Lower lobe of right lung (tissue), 2 donors: ENCODE results near the gene ADGRL3. TPM values are rescaled to one million over a fixed set of nuclear protein-coding genes. Genes with fewer than 3 reads are reported as not detected.

ENCODE experiments used
- ATAC-seq, 2 donors: fragments of 200-7000 bp; cut with Tn5 transposase; one replicate each; pipeline ENCODE4 v1.9.1; 2020 to 2022; ENCODE audit warnings: mild to moderate bottlenecking in 2 of 2, moderate library complexity in 2 of 2
- DNase-seq: peaks from one replicate; pipeline ENCODE4 v3.0.0-alpha.2; 2020
- H3K27ac ChIP-seq: fragments of 200-600 bp; one replicate; pipeline ENCODE4 v1.8.0; 2022
- H3K27me3 ChIP-seq: fragments of 200-600 bp; one replicate; pipeline ENCODE4 v1.8.0; 2022; ENCODE audit warnings: low read depth
- H3K36me3 ChIP-seq: fragments of 200-600 bp; one replicate; pipeline ENCODE4 v1.8.0; 2022; ENCODE audit warnings: mild to moderate bottlenecking
- H3K4me1 ChIP-seq: fragments of 200-600 bp; one replicate; pipeline ENCODE4 v1.8.0; 2022
- H3K4me3 ChIP-seq: fragments of 200-600 bp; one replicate; pipeline ENCODE4 v1.8.0; 2022; ENCODE audit warnings: mild to moderate bottlenecking
- H3K9me3 ChIP-seq: fragments of 200-600 bp; one replicate; pipeline ENCODE4 v1.8.0; 2022
- CTCF ChIP-seq: fragments of 200-600 bp; IDR thresholded peaks from one replicate; pipeline ENCODE4 v1.8.0; 2022; ENCODE audit warnings: antibody characterized with exemption, mild to moderate bottlenecking
- intact Hi-C: fragments of 100-400 bp; cut with DNase I; formaldehyde crosslinking; loops from one replicate; pipeline ENCODE4 v1.11.0; 2022
- total RNA-seq: library from RNA; stranded (reverse); fragmentation: NEBNext Ultra II Directional; extraction: Animal tissue kit (Norgen Biotek cat#: 25700); gene quantifications from one replicate; pipeline ENCODE4 v1.2.1, GENCODE V29; 2021
- donor health status: DM: no; HTN: yes; CAD: no; lungs with severe emphysema.

The ADGRL3 gene
- total RNA-seq, 1 donor from 2014 or later = 6.0 TPM

DNA sequence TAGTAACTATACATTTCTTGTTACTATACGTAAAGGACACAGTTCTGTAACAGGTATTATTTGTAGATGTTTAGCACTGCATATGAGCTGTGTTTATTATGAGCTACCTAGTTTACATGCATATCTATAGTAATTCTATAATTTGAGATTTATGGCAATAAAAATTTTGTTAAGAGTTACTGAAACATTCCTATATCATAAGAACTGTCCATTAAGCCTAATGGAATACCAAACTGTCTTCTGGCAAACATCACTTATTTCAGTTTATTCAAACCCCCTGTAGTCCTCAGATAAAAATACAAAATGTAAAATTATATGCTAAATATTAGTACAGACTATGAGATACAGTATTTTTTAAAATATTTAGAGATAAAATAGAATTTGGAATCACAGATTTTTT, 205.2 kb downstream of the ADGRL3 start:
- no peak for ATAC-seq
- Histone ChIP-seq H3K4me1 (no peaks in the 10 kb centered on the region), H3K27ac (no peak overlapping the region), H3K4me3 (no peak overlapping the region), H3K27me3 (no peaks in the 10 kb centered on the region), H3K36me3 (no peaks in the 10 kb centered on the region), H3K9me3 (no peaks in the 10 kb centered on the region)
- intact Hi-C loops = no loop called here
- TF ChIP-seq CTCF = no peak
- no peak for DNase-seq

DNA sequence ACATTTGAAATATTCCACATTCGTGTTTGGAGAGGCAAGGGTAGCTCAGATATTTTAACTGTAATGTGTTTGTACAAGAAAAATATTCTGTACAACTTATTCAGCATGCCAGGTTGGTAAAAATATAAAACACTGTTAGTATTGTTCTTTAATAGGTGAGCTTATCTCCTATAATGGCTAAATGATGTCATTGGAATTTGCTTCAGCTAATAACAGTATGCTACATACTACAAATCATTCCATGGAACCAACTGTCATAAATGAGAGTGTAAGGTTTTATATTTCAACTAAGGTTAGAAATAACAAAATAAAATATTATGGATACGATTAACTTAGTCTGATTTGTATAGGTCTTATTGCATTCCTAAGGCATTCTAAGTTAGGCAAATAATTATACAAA, 206.6 kb downstream of the ADGRL3 start:
- DNase-seq (no peak), ATAC-seq (no peak)
- no peak for TF ChIP-seq CTCF
- Histone ChIP-seq H3K9me3 (no peaks in the 10 kb centered on the region), H3K4me1 (no peaks in the 10 kb centered on the region), H3K4me3 (no peak overlapping the region), H3K27ac (no peak overlapping the region), H3K27me3 (no peaks in the 10 kb centered on the region), H3K36me3 (no peaks in the 10 kb centered on the region)
- intact Hi-C loops = no loop called here

GRCh38 chr4:61407642-61408618, 207.8 kb downstream of the ADGRL3 start:
- Histone ChIP-seq H3K9me3 (no peaks in the 10 kb centered on the region), H3K4me1 (no peaks in the 10 kb centered on the region)
- intact Hi-C loops = no loop called here

GRCh38 chr4:61408861-61409260, 208.7 kb downstream of the ADGRL3 start:
- no peak overlapping the region for H3K4me3 ChIP-seq
- no peaks in the 10 kb centered on the region for H3K36me3 ChIP-seq
- intact Hi-C loops = no loop called here
- DNase-seq (no peak), ATAC-seq (no peak)
- no peak overlapping the region for H3K27ac ChIP-seq
- no peak for TF ChIP-seq CTCF
- H3K9me3 ChIP-seq = no peaks in the 10 kb centered on the region
- no peaks in the 10 kb centered on the region for H3K27me3 ChIP-seq
- no peaks in the 10 kb centered on the region for H3K4me1 ChIP-seq

More at GRCh38 chr4:61407642-61408618, 207.8 kb downstream of the ADGRL3 start:
- ATAC-seq (no peak), DNase-seq (no peak)
- H3K36me3 ChIP-seq = no peaks in the 10 kb centered on the region
- no peak overlapping the region for H3K27ac ChIP-seq
- no peak overlapping the region for H3K4me3 ChIP-seq
- TF ChIP-seq CTCF = no peak
- no peaks in the 10 kb centered on the region for H3K27me3 ChIP-seq

- no peaks in the 10 kb centered on the region for H3K9me3 ChIP-seq
- no peak overlapping the region for H3K4me3 ChIP-seq
- DNase-seq (no peak), ATAC-seq (no peak)
- H3K4me1 ChIP-seq = no peaks in the 10 kb centered on the region
- no peak for TF ChIP-seq CTCF
- intact Hi-C loops = no loop called here
- no peaks in the 10 kb centered on the region for H3K27me3 ChIP-seq
- H3K36me3 ChIP-seq = no peaks in the 10 kb centered on the region
- no peak overlapping the region for H3K27ac ChIP-seq
Measured at GRCh38 chr4:61411241-61411640, 211.1 kb downstream of the ADGRL3 start.
